Activated CD8-positive, alpha-beta memory T cell treated with anti-CD3 and anti-CD28 coated beads, Interleukin-2, amount 50 U/mL, for 1 hour (primary cell): Measurements from ENCODE around the gene LIPG.

ENCODE experiments used
- DNase-seq: peaks from one replicate; pipeline ENCODE4 v3.0.0-alpha.2; 2020; ENCODE audit errors: extremely low read depth

The LIPG gene

DNA sequence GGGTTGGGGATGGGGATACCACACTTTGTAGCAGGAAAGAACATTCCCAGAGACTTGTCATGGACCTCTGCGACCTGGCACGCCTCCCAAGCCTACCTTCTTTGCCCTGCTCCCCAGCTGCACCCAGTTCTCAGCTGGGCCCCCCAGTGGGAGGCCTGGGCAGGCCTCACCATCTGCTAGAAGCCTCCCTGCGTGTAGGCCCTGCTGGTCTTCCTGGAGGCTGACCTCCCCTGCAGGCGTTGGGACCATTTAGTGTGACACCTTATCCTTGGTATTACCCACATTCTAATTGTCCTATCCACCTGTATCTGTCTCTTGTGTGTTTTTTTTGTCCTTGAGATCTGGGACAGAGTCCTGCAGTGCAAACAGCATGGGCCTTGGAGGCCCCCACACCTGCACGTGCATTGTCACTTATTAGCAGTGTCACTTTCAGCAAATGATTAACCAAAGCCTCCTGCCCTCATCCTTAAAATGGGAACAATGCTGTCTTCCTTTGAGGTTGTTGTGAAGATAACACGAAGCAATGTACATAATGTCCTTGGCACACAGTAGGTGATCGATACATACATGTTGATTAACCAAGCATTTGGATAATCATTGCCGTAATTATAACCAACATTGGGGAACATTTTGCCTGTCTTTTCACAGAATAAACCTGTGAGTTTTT lies 77.2 kb downstream of the LIPG start:
- no peak for DNase-seq

DNA sequence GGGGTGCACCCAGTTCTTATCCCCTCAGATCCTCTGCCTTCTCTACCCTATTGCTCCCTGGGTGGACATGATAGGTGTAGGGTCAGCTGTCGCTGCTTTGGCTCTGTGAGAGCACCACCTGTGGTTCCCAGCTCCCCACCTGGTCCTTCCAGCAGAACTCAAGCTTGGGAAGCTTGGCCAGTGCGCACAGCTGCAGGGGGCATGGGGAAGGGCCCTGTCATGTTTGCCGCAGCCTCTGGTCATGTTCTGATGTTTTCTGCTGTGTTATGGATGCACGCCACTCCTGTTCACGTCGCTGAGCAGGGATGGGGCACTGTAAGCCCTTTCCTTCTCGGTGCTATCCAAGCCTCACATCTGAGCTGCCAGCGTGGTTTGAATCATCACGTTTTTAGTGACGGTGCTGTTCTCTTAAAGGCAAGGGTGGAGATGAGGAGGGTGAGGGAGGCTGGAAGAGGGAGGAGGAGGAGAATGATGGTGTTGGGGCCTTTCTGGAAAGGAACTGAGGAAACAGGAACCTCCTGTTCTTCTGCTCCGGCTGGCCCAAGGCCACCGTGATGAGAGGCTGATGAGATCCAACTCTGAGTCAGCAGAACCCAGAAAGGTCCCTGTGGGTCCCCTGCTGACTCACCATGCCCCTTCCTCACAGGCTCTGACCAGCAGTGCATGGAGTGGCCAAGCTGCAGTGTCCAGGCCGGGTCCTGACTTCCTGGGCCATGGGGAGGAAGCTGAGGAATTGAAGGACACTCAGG lies 78.0 kb downstream of the LIPG start:
- DNase-seq, result no peak

DNA sequence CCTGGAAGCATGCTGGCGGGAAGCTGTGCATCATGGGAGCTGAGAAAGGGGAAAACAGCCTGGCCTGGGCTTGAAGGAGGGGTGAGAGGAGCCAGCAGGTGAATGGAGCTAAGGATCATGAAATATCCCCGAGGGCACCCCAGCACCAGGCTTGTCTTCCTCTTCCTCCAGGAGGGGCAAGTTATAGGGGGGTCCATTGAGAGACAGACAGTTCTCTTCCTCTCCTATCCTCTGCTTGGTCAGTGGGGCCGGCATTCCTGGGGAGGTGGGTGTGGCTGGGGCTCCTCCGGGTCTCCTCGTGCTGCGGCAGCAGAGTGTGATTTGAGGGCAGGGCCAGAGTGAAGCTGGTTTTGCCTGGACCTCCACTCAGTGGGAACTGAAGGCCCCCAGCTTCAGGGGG lies 78.9 kb downstream of the LIPG start:
- DNase-seq, result no peak

DNA sequence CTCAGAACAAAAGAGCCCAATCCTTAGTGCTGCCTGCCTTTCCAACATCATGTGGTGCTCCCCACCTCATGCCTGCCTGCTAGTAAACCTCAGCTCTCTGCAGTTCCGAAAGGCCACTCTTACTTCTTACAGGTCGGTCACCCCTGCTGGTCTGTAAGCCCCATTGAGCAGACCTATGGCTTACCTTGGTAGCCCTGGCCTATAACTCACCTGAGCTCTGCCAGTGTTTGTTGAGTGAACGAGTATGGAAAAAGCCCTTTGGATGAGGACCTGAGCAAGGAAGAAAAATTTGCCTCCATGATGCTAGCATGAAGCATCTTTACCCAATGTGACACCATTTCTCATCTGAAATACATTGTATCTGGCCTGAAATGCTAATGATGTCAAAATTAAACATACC lies 83.3 kb downstream of the LIPG start:
- no peak for DNase-seq

DNA sequence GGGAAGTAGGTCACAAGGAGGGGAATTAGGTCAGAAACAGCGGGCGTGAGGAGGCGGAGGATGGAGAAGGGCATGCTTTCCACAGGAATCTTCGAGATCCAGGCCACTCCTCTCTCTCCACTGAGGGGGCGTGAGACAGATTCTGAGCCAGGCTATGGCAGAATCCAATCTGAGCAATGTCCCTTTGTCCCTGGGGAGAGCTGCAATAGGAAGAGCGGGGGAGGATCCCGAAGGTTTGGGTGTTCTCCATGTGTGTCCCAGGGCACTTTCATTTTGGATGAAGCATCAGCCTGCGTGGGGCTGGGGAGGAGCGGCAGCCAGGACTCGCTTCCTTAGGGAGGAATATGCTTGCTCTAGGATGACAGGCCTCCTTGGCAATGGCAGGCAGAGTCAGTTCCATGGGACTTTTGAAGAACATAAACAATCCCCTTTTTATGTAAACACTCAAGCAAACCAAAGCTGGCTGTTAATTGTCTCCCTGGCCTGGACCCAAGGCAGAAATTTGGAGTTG lies 84.0 kb downstream of the LIPG start:
- DNase-seq, result no peak

DNA sequence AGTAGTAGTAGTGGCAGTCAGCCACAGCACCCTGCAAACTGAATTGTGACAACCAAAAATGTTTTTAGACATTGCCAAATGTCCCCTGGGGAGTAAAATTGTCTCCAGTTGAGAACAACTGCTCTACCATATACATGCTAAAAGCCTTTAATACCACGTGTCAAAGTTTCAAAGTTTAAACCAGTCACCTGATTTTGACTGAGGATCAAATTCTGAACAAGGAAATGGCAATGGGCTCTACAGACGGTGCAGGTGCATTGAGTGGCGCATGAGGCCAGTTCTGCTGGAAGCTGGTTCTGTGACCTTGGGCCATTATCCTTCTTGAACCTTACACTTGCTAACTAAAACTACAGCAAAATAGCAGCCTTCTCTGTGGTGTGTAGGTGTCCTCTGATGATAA lies 85.0 kb downstream of the LIPG start:
- DNase-seq, result no peak

DNA sequence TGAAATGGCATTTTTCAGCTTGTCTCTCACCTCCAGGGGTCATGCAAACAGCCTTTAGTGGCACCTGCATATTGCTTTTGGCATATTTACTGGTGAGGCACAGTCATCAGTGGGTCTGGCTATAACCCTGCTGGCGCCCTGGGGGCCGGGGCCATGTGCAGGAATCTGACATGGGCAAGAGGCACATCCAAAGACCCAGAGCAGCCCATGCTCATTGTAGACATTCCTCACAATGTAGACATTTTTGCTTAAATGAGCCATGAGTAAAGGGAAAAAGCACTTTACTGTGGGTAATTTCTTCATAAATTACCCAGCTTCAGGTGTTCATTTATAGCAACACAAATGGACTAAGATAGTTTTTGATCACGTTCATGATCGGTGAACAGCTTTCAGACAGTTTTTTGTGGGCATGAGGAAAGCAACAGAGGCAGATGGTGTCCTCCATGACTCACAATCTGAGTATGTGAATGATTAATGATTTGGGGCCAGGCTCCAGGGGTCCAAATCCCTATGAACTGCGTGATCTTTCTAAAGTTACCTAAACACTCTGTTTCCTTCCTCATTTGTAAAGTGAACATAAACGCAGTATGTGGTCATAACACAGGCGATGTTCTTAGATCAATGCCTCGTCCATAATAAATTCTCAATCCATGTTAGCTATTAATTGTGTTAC lies 85.8 kb downstream of the LIPG start:
- DNase-seq, result no peak

DNA sequence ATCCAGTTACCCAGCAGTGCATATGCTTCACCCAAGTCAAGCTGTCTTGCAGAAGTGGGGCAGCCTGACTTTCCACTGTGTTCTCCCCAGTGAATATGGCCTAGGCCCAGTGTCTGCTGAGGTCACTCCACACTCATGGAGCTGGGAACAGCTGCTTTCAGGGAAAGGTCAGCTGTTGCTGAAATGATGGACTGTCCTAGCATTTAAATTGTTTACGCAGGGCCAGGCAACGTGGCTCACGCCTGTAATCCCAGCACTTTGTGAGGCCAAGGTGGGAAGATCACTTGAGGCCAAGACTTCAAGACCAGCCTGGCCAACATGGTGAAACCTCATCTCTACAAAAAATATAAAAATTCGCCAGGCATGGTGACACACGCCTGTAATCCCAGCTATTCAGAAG lies 86.5 kb downstream of the LIPG start:
- no peak for DNase-seq
